K562 treated with DMSO at 1 percent for 12 hours (cell line): ENCODE results near the gene DIPK2A. TPM values are rescaled to one million over a fixed set of nuclear protein-coding genes. Genes with fewer than 3 reads are reported as not detected.

Experiments
- total RNA-seq: library from RNA; unstranded; fragments of 300-600 nt; gene quantifications from 2 replicates; pipeline ENCODE4 v1.2.3, GENCODE V29; 2022; ENCODE audit not compliant: insufficient read depth

The DIPK2A gene
- 2.1 and 8.6 TPM in 2 replicates for total RNA-seq

GRCh38 chr3:143971359-143972154 is at the start of gene DIPK2A:
DIPK2A (plus strand) TSS chr3:143971823; CDS start chr3:143972333, 510 bp downstream.

Other genes with a start within 250 kb of the DIPK2A start
- gene SLC9A9, start 123.4 kb upstream of the DIPK2A start, total RNA-seq, result 0.27 TPM in 1 of 2 replicates, not detected in the other